ENCODE results near the gene COMMD1.

The COMMD1 gene

DNA sequence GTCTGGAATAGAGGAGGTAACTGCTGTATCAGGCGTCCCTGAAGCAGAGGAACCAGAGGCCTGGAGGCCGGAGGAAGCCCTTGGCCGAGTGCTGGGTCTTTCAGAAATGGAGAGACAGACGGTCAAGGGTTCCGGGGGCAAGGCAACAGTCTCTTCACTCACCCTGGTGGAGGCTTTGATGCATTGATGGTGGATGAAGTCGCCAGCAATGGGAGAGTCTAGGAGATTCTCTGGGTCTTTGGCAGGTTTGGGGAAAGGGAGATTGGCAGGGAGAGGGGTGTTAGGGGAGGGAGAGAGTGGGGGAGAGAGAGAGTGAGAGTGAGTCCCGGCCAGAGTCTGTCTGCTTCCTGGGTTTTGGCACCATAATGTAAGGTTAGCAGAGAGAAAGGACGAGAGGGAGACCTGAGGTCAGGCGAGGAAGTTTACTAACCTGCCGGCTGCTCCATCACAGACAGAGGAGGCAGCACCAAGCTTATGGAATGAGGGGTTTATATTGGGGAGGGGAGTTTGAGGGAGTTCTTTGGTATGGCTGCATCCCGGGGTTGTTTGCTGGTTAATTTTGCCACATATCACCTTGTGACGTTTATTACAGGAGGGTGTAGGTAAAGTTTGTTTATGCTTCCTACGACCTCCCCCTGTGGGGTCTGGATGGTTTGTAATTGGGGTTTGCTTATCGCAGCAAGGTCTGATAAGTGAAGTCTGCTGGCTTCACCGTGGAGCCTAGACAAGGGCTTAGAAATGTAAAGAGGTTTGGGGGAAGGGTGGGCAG lies 19.6 kb downstream of the COMMD1 start:
- TF ChIP-seq, protein P1, sequence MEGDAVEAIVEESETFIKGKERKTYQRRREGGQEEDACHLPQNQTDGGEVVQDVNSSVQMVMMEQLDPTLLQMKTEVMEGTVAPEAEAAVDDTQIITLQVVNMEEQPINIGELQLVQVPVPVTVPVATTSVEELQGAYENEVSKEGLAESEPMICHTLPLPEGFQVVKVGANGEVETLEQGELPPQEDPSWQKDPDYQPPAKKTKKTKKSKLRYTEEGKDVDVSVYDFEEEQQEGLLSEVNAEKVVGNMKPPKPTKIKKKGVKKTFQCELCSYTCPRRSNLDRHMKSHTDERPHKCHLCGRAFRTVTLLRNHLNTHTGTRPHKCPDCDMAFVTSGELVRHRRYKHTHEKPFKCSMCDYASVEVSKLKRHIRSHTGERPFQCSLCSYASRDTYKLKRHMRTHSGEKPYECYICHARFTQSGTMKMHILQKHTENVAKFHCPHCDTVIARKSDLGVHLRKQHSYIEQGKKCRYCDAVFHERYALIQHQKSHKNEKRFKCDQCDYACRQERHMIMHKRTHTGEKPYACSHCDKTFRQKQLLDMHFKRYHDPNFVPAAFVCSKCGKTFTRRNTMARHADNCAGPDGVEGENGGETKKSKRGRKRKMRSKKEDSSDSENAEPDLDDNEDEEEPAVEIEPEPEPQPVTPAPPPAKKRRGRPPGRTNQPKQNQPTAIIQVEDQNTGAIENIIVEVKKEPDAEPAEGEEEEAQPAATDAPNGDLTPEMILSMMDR (IDR thresholded peaks at IDR 0.05; ENCODE audit: insufficient read depth, low read depth, low read length, missing control alignments), result no peak
- no peak overlapping the region for H3K4me3 ChIP-seq (ENCODE audit: low read depth, low read length)
- no peak for DNase-seq (ENCODE audit: low read depth)

DNA sequence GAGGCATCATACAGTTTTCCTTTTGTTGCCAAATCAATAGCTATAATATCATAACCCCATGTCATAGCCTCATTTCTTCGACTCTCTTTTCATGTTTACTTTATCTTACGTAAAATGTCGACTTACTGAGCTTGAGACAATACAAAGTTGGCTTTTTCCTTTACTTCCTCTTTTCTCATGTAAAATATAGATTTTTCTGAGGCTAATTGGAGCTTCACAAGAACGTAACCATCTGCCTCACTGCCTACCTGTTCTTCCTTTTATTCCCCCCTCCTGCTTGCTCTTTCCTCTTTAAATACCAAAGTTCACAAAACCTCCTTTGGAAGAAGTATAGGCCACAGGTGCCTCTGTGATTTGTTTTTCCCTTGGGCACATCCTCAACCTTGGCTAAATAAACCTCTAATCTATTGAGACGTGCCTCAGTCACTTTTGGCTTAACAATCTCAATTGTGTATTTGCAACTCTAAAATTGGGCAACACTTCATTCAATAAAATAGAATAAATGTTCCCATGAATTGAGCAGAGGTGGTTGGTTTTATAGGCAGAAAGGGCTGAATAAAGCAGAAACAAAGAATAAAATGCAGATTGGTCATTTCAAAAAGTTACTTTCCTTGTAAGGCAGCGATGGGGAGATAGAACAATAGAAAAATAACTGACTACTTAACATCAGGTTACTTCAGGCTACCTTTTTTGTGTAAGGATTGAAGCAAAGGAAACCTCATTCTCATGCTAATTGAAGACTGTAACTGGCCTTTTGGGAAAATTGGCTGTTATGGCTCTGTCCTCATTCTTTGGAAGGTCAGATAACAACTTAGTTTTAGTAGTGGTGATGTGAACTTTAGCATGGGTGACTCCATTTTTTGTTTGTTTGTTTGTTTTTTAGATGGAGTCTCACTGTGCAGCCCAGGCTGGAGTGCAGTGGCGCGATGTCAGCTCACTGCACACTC lies 21.3 kb downstream of the COMMD1 start:
- no peak overlapping the region for H3K4me3 ChIP-seq (ENCODE audit: low read depth, low read length)
- TF ChIP-seq, protein P1 (IDR thresholded peaks at IDR 0.05; ENCODE audit: insufficient read depth, low read depth, low read length, missing control alignments), result no peak
- DNase-seq (ENCODE audit: low read depth), result no peak

DNA sequence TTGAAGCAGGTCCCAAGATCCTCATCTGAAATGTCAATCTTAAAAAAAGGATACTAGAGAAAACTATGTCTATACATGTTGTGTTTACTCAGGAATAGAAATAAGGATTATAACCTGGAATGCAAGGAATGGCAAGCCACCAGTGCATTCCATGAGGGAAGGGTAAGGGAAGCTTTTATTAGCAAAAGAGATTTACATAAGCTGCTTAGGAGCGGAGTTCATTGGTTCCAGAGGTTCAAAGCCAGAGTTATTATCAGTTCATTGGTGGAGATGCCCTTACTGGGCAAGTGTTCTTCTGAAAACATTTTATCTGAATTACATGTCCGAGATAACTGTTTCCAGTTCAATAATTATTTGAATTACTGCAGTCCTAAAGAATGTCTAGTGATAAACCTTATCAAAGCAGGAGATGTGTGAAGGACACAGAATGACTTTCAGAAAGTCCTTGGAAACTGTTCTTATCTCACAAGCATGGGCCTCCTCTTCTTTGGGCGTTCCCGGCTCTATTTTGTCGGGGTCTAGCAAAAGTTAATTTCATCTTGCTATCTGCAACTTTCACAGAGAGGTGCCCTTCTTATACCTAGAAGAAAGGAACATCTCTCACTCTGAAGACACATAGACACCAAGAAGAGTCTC lies 23.5 kb downstream of the COMMD1 start:
- TF ChIP-seq, protein P1 (IDR thresholded peaks at IDR 0.05; ENCODE audit: insufficient read depth, low read depth, low read length, missing control alignments), result no peak
- no peak overlapping the region for H3K4me3 ChIP-seq (ENCODE audit: low read depth, low read length)
- no peak for DNase-seq (ENCODE audit: low read depth)

DNA sequence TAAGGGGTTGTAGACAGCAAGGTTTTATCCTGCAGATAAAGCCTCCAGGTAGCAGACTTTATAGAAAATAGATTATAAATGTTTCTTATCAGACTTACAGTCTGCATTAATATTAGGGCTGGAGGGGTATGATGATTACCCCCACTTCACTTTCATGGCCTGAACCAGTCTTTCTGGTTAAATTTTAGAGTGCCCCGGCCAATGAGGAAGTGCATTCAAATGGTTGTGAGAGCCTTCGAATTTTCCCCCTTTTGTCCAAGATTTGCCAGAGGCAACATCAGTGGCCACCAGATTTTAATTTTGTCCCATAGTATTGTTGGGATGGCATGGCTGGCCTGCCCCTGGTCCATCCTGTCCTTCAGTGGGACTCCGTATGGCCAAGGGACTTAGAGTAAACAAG lies 31.6 kb downstream of the COMMD1 start:
- DNase-seq (ENCODE audit: low read depth), result no peak

DNA sequence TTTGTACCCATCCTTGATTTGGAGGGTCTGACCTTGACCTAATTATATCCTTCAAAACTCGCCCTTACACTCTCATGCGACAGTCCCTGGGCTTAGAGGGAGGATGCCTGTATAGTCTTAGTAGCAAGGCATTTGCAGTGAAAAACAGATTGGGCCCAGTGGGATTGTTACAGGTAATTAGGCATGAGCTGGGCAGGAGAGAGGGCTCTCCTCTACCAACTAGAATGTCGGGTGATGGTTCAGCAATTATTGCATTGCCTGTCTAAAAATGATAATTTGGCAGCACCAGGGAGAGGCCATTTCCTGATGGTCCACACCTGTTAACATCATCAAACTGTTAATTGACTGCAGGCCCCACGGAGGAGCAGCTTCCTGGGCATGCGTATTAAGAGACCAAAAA lies 32.4 kb downstream of the COMMD1 start:
- no peak overlapping the region for H3K4me3 ChIP-seq (ENCODE audit: low read depth, low read length)
- TF ChIP-seq, protein P1 (IDR thresholded peaks at IDR 0.05; ENCODE audit: insufficient read depth, low read depth, low read length, missing control alignments), result no peak
- no peak for DNase-seq (ENCODE audit: low read depth)

More for the DNA sequence above, 31.6 kb downstream of the COMMD1 start:
- H3K4me3 ChIP-seq (ENCODE audit: low read depth, low read length), result no peak overlapping the region
- TF ChIP-seq, protein P1 (IDR thresholded peaks at IDR 0.05; ENCODE audit: insufficient read depth, low read depth, low read length, missing control alignments), result no peak

DNA sequence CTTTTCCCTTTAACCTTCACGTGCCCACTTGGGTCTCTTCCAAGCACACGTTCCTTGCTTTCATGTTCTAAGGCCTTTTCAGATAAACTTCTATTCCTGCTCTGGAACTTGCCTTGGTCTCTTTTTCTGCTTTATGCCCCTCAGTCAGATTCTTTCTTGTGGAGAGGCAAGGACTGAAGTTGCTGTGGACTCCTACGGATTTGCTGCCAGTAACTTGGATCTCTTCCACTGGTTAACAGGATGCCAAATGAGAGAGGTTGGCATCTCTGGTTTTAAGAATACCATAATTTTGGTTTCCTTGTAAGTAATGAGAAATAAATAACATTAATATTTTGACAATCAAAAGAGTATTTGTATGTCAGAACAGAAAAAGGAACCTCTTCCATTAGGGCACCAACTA lies 33.0 kb downstream of the COMMD1 start:
- no peak overlapping the region for H3K4me3 ChIP-seq (ENCODE audit: low read depth, low read length)
- TF ChIP-seq, protein P1 (IDR thresholded peaks at IDR 0.05; ENCODE audit: insufficient read depth, low read depth, low read length, missing control alignments), result no peak
- no peak for DNase-seq (ENCODE audit: low read depth)

All from GM12865 (cell line).